IPS DF 19.7 (cell line): Measurements from ENCODE around the gene NR1H2.
"Not testable (repeated sequence)": the region's sequence is repeated elsewhere in the genome, so short reads cannot be mapped to it uniquely, and the experiment has no call there.

Experiments used
- DNase-seq: peaks from one replicate; pipeline ENCODE4 v3.0.0-alpha.2; 2013; ENCODE audit warnings: low read depth, low spot score

Gene NR1H2

GRCh38 chr19:50344661-50345318 is 31.5 kb upstream of the NR1H2 start:
- DNase-seq, result no peak

GRCh38 chr19:50347089-50347581 is 29.1 kb upstream of the NR1H2 start:
- not testable (repeated sequence) for DNase-seq

- DNase-seq, result no peak
These were observed 26.8 kb upstream of the NR1H2 start for GRCh38 chr19:50349277-50350057.

DNA sequence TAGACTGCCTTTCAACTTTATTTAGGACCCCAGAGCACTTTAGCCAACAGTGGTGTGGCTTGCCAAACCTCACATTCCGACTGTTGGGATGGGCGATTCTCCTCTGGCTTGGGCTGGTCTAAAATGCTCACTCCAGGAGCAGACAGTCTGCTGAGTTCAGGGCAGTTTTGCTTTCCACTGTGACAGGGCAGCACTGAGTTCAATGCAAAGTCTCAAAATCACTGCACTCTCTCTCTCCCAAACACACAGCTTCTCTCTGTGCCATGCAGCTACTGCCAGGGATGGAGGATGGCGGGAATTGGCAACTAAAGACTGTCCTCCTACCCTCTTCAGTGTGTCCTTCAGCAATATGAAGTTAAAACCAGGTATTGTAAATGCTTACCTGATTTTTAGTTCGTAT is 24.0 kb upstream of the NR1H2 start:
- DNase-seq, result no peak

DNA sequence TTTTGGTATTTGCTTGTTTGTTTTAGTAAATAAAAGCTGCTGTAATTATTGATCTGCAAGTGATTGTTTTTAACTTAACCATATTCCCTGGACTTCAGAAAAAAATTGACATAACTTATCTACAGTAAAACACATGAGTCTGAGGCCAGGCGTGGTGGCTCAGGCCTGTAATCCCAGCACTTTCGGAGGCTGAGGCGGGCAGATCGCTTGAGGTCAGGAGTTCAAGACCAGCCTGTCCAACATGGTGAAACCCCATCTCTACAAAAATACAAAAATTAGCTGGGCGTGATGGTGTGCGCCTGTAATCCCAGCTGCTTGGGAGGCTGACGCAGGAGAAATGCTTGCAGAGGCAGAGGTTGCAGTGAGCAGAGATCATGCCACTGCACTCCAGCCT is 22.8 kb upstream of the NR1H2 start:
- not testable (repeated sequence) for DNase-seq

- DNase-seq, result no peak
These were observed 19.5 kb upstream of the NR1H2 start for GRCh38 chr19:50356691-50357177.

DNA sequence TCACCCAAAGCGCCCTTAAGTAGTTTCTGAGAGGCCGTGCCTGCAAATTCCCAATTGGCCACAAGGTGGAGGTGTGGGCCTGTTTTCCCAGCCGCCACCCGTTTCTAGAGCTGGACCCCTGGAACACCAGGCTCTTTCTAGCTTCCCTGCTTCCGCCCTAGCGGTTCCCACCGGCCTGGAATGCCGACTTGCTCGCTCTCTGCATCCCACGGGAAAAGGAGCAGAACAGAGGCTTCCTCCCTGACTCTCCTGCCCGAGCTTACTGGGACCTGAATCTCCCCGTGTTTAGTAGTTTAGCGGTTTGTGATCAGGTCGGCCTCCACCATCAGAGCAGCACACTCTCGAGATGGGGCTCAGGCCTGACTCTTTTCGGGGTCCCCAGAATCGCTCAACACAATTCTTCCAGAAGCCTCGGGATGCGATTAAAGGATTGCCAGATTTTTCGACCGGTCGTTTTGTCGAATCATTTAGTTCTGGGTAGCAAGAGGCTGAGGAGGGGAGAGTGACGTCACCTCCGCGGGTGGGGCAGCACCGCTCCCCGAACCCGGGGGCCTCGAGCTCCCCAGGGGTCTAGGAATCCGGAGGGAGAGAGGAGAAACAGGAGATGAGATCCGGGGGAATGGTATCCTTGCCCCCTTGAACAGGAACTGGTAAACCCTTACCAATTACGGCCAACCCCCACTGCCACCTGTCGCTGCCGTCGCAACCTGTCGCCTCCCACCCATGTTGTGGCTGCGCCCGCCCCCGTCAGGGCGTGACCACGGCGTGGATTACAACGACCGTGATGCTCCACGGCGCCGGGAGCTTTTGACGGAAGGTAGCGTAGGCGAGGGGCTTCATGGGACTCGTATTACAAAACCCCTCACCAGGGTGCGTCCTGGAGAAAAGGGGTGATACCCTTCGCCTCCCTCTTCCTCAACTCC is 18.8 kb upstream of the NR1H2 start:
- no peak for DNase-seq

DNA sequence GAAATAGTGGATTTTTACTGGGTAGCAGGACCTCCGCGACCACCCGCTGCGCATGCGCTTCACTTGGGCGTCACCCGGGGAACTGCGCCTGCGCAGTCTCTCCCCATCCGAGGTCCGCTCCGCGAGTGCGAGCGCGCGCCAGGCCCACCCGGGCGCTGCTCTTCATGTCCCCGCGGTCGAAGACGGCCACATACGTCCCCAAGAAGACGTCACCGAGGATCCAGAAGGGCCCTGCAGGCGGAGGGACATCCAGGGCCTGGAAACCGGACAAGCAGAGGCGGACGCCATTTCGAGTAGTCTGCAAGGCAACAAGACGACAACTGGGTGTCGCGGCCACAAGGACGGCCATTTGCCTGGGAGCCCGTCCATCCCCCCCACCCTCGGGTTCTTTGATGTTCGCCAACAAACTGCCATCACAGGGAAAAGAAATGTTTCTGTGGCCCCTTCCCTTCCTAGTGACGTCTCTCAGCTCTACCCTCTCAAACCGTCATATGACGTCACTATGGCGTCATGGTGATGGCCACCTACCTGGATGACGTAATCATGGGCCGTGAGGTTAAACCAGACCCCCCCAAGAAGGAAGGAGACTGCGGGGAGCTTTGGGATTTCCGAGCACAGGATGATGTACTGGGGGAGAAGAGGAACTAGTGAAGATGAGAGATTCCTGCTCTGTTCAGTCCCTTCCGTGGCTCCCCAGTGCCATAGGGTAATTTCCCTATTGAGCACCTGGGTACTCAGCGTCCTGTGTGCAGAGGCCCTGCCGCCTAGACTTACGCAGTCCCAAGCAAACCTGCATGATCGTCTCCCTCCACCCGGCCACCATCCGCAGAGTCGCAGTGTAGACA is 17.6 kb upstream of the NR1H2 start:
- no peak for DNase-seq

- no peak for DNase-seq
These were observed 16.9 kb upstream of the NR1H2 start for GRCh38 chr19:50359328-50359818.

DNA sequence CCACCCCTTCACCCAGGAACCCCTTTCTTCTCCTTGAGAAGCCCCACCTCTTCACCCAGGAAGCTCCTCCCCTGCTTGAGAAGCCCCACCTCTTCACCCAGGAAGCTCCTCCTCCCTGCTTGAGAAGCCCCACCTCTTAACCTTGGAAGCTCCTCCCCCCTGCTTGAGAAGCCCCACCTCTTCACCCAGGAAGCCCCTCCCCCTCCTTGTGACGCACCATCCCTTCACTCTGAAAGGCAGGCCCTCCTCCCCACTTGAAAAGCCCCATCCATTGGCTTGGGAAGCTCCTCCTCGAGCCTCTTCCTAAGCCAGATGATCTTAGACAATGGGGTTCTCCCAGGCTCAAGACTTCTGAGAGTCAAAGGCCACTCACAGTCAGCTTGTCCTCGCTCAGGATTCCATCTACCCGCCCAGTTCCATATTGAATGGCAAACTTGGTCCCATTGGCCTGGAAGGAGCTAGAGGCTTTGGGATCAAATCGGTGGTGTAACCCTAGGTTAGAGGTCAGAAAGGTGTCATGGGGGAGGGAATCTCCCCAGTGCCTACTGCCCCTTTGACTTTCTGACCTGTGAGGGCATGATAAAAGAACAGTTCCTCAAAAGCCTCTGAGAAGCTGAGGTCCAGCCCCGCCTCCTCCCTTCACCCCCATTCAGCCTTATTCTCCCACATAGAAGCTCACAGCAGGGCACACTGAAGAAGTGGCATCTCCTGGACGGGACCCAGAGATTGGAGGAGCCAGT is 14.8 kb upstream of the NR1H2 start:
- no peak for DNase-seq

DNA sequence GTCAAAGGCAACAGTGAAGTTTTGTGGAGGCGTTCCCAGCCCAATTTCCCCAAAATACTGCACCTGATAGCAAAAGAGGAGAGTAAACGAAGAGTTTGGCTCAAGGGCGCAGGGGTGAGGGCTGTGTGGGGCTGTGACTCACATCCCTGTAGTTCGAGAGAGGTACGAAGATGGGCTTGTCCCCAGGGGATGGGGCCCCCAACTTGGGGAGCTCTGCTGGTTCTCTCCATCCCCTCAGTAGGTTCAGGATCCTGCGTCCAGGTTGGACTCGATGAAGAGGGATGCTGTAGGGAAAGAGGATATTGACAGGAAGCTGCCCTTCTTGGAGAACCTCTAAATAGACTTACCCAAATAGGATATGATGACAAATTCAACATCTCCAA is 14.2 kb upstream of the NR1H2 start:
- DNase-seq, result no peak

DNA sequence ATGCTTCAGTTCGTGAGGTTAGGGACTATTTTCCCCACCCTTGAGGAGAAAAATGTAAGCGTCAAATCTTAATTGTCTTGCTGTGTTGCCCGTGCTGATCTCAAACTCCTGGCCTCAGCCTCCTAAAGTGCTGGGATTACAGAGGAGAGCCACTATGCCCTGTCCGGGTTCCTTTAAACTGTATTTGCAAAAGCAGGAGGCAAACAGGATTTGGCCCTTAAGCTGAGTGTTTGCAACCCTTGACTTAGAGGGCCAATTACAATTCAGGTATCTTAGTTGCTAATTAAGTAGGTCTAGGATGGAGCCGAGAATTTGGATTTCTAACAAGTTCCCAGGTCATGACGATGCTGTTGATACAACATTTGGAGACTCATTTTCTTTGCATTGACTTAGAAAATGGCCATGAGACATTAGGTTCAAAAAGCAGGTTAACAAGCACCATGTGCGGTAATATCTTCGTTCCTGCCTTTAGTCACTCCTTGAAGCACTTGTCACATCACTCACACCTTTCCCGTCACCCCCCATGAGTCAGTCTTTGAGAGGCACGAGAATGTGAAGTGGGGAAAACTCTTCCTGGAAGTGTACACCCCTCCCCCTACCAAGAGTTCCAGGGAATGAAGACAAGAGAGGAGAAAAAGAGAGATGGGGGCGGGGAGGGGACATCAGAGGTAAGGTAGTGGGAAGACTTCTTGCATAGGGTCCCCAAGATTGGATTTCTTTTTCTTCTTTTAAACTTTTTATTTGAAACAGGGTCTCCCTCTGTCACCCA is 13.4 kb upstream of the NR1H2 start:
- DNase-seq, result no peak

- no peak for DNase-seq
These were observed 10.6 kb upstream of the NR1H2 start, which contains the start of gene NAPSA for GRCh38 chr19:50365434-50366306. TSS of gene NAPSA (minus strand) at chr19:50365639. CDS start at chr19:50365621, 18 bp downstream.

GRCh38 chr19:50368649-50369570 is 7.3 kb upstream of the NR1H2 start:
- DNase-seq, result peak; percentile 84

DNA sequence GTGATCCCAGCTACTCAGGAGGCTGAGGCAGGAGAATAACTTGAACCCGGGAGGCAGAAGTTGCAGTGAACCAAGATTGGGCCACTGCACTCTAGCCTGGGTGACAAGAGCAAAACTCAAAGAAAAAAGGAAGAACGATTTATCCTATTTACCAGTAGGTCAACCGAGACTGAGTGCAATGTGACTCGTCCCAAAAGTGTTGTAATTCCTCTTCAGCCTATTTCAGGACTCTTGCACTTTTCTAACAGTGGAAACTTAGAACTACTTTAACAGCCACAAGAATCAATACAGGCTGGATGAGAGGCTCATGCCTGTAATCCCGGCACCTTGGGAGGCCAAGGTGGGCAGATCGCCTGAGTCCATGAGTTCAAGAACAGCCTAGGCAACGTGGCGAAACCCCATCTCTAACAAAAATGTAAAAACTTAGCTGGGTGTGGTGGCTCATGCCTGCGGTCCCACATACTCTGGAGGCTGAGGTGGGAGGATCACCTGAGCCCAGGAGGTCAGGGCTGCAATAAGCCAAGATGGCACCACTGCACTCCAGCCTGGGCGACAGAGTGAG is 4.3 kb upstream of the NR1H2 start:
- no peak for DNase-seq

DNA sequence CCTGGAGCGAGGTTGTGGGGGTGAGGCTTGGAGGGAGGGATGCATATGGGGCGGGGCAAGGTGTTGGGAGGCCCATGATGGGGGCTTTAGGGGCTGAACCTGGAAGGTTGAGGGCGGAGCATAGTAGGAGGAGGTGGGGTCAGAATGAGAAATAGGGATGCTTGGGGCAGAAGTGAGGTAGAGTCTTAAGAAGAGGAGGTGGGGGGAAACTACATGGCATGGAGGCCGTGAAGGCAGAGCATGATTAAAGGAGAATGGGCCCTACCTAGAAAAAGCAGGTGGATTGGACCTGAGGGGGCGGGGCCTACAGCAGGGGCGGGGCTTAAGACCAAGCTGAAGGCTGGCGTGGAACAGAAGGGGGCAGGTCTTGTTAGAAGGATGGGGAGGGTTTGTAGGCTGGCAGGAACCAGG is 799 bp downstream of the NR1H2 start:
- DNase-seq, result no peak

- no peak for DNase-seq
These were observed 1.3 kb downstream of the NR1H2 start for GRCh38 chr19:50377517-50377916.
